ENCODE results near the gene KRTAP5-10. TPM values are rescaled to one million over a fixed set of nuclear protein-coding genes. Genes with fewer than 3 reads are reported as not detected.
"Not testable (repeated sequence)": the region's sequence is repeated elsewhere in the genome, so short reads cannot be mapped to it uniquely, and the experiment has no call there.

Gene KRTAP5-10
- total RNA-seq, 6 experiments from 2014 or later, result not detected

- Mint-ChIP-seq H3K27ac (no peak overlapping the region), H3K36me3 (ENCODE audit: low read depth) (no peaks in the 10 kb centered on the region), H3K4me1 (ENCODE audit: low read depth) (no peaks in the 10 kb centered on the region), H3K4me3 (no peak overlapping the region), H3K27me3 (ENCODE audit: insufficient read depth) (peaks cover 10% of the 10 kb centered on the region), H3K9me3 (no peaks in the 10 kb centered on the region)
- no peak for TF ChIP-seq CTCF (IDR thresholded peaks at IDR 0.05)
- DNase-seq, result no peak
These were observed 37.7 kb upstream of the KRTAP5-10 start for GRCh38 chr11:71527576-71528210.

- no peaks in the 10 kb centered on the region for H3K4me1 Mint-ChIP-seq (ENCODE audit: low read depth)
- H3K9me3 Mint-ChIP-seq, result no peaks in the 10 kb centered on the region
- no peak for DNase-seq
- no peak overlapping the region for H3K4me3 Mint-ChIP-seq
- no peak for TF ChIP-seq CTCF (IDR thresholded peaks at IDR 0.05)
- peaks cover 8% of the 10 kb centered on the region for H3K27me3 Mint-ChIP-seq (ENCODE audit: insufficient read depth)
- H3K27ac Mint-ChIP-seq, result no peak overlapping the region
- no peaks in the 10 kb centered on the region for H3K36me3 Mint-ChIP-seq (ENCODE audit: low read depth)
These were observed 34.8 kb upstream of the KRTAP5-10 start for GRCh38 chr11:71530602-71531001.

DNA sequence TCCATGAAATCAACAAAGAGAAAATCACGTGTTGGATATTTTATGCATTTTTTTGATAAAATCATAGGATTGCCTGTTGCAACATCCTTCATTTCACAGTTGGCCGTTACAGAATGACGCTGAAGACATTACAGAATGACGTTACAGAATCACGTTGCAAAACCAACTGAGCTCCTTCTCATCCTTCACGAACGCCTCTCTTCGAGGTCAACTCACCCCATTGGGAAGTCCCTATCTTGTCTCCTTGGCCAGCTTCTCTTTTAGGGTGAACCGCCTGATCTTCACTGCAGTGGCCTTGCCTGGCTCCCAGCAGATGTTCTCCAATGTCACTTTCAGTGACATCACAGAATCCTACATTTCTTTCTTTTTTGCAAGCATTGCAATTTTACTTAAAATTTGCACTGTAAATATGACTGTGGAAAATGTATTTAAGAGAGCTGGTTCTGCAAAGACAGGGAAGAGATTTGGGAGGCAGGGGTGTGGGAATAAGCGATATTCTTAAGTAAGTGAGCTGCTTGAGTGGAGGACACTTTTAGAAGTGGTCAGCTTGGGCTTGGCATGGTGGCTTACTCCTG is 33.2 kb upstream of the KRTAP5-10 start:
- DNase-seq, result no peak
- H3K36me3 Mint-ChIP-seq (ENCODE audit: low read depth), result no peaks in the 10 kb centered on the region
- TF ChIP-seq CTCF (IDR thresholded peaks at IDR 0.05), result no peak
- no peak overlapping the region for H3K27ac Mint-ChIP-seq
- no peaks in the 10 kb centered on the region for H3K4me1 Mint-ChIP-seq (ENCODE audit: low read depth)
- H3K27me3 Mint-ChIP-seq (ENCODE audit: insufficient read depth), result peaks cover 16% of the 10 kb centered on the region
- no peak overlapping the region for H3K4me3 Mint-ChIP-seq
- H3K9me3 Mint-ChIP-seq, result no peaks in the 10 kb centered on the region

DNA sequence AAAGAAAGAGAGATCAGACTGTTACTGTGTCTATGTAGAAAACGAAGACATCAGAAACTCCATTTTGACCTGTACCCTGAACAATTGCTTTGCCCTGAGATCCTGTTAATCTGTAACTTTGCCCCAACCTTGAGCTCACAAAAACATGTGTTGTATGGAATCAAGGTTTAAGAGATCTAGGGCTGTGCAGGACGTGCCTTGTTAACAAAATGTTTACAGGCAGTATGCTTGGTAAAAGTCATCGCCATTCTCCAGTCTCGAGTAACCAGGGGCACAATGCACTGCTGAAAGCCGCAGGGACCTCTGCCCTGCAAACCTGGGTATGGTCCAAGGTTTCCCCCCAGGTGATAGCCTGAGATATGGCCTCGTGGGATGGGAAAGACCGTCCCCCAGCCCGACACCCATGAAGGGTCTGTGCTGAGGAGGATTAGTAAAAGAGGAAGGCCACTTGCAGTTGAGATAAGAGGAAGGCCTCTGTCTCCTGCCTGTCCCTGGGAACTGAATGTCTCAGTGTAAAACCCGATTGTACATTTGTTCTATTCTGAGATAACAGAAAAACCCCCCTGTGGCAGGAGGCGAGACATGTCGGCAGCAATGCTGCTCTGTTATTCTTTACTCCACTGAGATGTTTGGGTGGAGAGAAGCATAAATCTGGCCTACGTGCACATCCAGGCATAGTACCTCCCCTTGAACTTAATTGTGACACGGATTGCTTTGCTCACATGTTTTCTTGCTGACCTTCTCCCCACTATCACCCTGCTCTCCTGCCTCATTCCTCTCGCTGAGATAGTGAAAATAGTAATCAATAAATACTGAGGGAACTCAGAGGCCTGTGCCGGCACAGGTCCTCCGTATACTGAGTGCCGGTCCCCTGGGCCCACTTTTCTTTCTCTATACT is 30.4 kb upstream of the KRTAP5-10 start:
- H3K4me1 Mint-ChIP-seq (ENCODE audit: low read depth); H3K36me3 Mint-ChIP-seq (ENCODE audit: low read depth); H3K27ac Mint-ChIP-seq; H3K9me3 Mint-ChIP-seq; DNase-seq; H3K4me3 Mint-ChIP-seq: not testable (repeated sequence)
- peaks cover 16% of the 10 kb centered on the region for H3K27me3 Mint-ChIP-seq (ENCODE audit: insufficient read depth)

GRCh38 chr11:71535825-71536224 is 29.5 kb upstream of the KRTAP5-10 start:
- no peak overlapping the region for H3K4me3 Mint-ChIP-seq
- H3K27ac Mint-ChIP-seq, result no peak overlapping the region
- H3K9me3 Mint-ChIP-seq, result no peaks in the 10 kb centered on the region
- H3K36me3 Mint-ChIP-seq (ENCODE audit: low read depth), result no peaks in the 10 kb centered on the region
- no peaks in the 10 kb centered on the region for H3K4me1 Mint-ChIP-seq (ENCODE audit: low read depth)
- TF ChIP-seq CTCF (IDR thresholded peaks at IDR 0.05), result no peak
- DNase-seq, result no peak
- peaks cover 21% of the 10 kb centered on the region for H3K27me3 Mint-ChIP-seq (ENCODE audit: insufficient read depth)

DNA sequence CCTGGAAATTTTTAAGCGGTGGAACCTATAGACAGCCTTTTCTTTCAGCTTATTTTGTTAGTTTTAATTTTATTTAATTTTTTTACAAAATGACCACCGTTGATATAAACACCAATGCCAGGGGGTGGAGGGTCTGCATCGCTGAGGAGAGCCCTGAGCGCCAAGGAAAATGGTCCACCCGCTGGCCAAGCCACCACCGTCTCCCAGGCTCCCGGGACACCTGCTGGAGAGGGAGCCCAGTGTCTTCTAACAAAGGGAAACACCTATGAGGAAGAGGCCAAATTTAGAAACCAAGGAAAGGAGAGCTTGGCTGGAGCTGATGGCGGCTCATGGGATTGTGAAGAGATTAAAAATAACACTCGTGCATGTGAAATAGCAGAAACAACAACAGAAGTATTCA is 27.8 kb upstream of the KRTAP5-10 start:
- H3K27me3 Mint-ChIP-seq (ENCODE audit: insufficient read depth), result peaks cover 23% of the 10 kb centered on the region
- no peaks in the 10 kb centered on the region for H3K4me1 Mint-ChIP-seq (ENCODE audit: low read depth)
- TF ChIP-seq CTCF (IDR thresholded peaks at IDR 0.05), result no peak
- no peak overlapping the region for H3K4me3 Mint-ChIP-seq
- H3K36me3 Mint-ChIP-seq (ENCODE audit: low read depth), result no peaks in the 10 kb centered on the region
- no peak overlapping the region for H3K27ac Mint-ChIP-seq
- DNase-seq, result no peak
- H3K9me3 Mint-ChIP-seq, result no peaks in the 10 kb centered on the region

- H3K36me3 Mint-ChIP-seq (ENCODE audit: low read depth); H3K27ac Mint-ChIP-seq; H3K4me1 Mint-ChIP-seq (ENCODE audit: low read depth); DNase-seq; H3K4me3 Mint-ChIP-seq; H3K9me3 Mint-ChIP-seq: not testable (repeated sequence)
- peaks cover 25% of the 10 kb centered on the region for H3K27me3 Mint-ChIP-seq (ENCODE audit: insufficient read depth)
These were observed 27.2 kb upstream of the KRTAP5-10 start, which contains the start of gene KRTAP5-8 for GRCh38 chr11:71537977-71538665. KRTAP5-8 (plus strand) TSS chr11:71538025; CDS start chr11:71538056, 31 bp downstream.

All from HFFc6 (cell line).